ENCODE results near the gene KCNMA1. TPM values are rescaled to one million over a fixed set of nuclear protein-coding genes. Genes with fewer than 3 reads are reported as not detected.

The KCNMA1 gene
- total and polyA plus RNA-seq, 7 donors: 15.3 to 427 (median 256) TPM

GRCh38 chr10:77422491-77423338 lies 214.9 kb downstream of the KCNMA1 start:
- Histone ChIP-seq H3K36me3 (no peaks in the 10 kb centered on the region), H3K27me3 (no peaks in the 10 kb centered on the region), H3K4me1 (peaks cover 0 to 98% (median 79%) of the 10 kb centered on the region in 4 donors), H3K9me3 (no peaks in the 10 kb centered on the region), H3K27ac (peak overlapping the region; percentile 10 to 87 (median 70)), H3K4me3 (no peak overlapping the region)
- 69 to 71% methylated on average over 5 of the region's 5 CpGs for WGBS, 2 donors
- intact Hi-C loops (cut with DNase I): no loop called here
- no peak for DNase-seq
- no peak for TF ChIP-seq EP300 (IDR thresholded peaks at IDR 0.05)
- TF ChIP-seq POLR2AphosphoS5 (IDR thresholded peaks at IDR 0.05): peak; percentile 8 to 55 (median 26)

GRCh38 chr10:77421591-77421990 lies 216.0 kb downstream of the KCNMA1 start:
- H3K27ac ChIP-seq: peak overlapping the region; percentile 10 to 87 (median 70)
- DNase-seq: no peak
- no peak overlapping the region for H3K4me3 ChIP-seq
- no peak for TF ChIP-seq EP300 (IDR thresholded peaks at IDR 0.05)
- TF ChIP-seq POLR2AphosphoS5 (IDR thresholded peaks at IDR 0.05): no peak
- WGBS, 2 donors: 87 to 90% methylated on average over 4 of the region's 4 CpGs
- no peaks in the 10 kb centered on the region for H3K9me3 ChIP-seq
- H3K27me3 ChIP-seq: no peaks in the 10 kb centered on the region
- H3K36me3 ChIP-seq: no peaks in the 10 kb centered on the region
- intact Hi-C loops (cut with DNase I): no loop called here
- peaks cover 0 to 98% (median 83%) of the 10 kb centered on the region in 4 donors for H3K4me1 ChIP-seq

GRCh38 chr10:77420947-77421523 lies 216.6 kb downstream of the KCNMA1 start:
- 81 to 91% methylated on average over 2 of the region's 2 CpGs for WGBS, 2 donors
- intact Hi-C loops (cut with DNase I): no loop called here
- peaks cover 0 to 98% (median 85%) of the 10 kb centered on the region in 4 donors for H3K4me1 ChIP-seq
- H3K27me3 ChIP-seq: no peaks in the 10 kb centered on the region
- H3K36me3 ChIP-seq: no peaks in the 10 kb centered on the region
- no peaks in the 10 kb centered on the region for H3K9me3 ChIP-seq
- peak overlapping the region; percentile 1 to 87 (median 72) for H3K27ac ChIP-seq
- DNase-seq: no peak
- TF ChIP-seq EP300 (IDR thresholded peaks at IDR 0.05) (no peak), POLR2AphosphoS5 (IDR thresholded peaks at IDR 0.05) (no peak), CTCF (IDR thresholded peaks at IDR 0.05) (no peak), POLR2A (IDR thresholded peaks at IDR 0.05) (no peak)
- H3K4me3 ChIP-seq: no peak overlapping the region

- DNase-seq: no peak
- Histone ChIP-seq H3K27ac (peak overlapping the region; percentile 17 to 87 (median 72)), H3K27me3 (no peaks in the 10 kb centered on the region), H3K4me3 (no peak overlapping the region), H3K4me1 (peaks cover 0 to 99% (median 92%) of the 10 kb centered on the region in 4 donors), H3K36me3 (no peaks in the 10 kb centered on the region), H3K9me3 (no peaks in the 10 kb centered on the region)
- WGBS, 2 donors: 90 to 94% methylated on average over 2 of the region's 2 CpGs
- no peak for TF ChIP-seq EP300 (IDR thresholded peaks at IDR 0.05)
- TF ChIP-seq POLR2A (IDR thresholded peaks at IDR 0.05): no peak
- no peak for TF ChIP-seq CTCF (IDR thresholded peaks at IDR 0.05)
- TF ChIP-seq POLR2AphosphoS5 (IDR thresholded peaks at IDR 0.05): no peak
- intact Hi-C loops (cut with DNase I): no loop called here
These were observed 217.6 kb downstream of the KCNMA1 start for GRCh38 chr10:77419979-77420378.

- intact Hi-C loops (cut with DNase I): no loop called here
- H3K4me3 ChIP-seq: no peak overlapping the region
- H3K9me3 ChIP-seq: no peaks in the 10 kb centered on the region
- 90 to 91% methylated on average over 5 of the region's 5 CpGs for WGBS, 2 donors
- H3K27ac ChIP-seq: peak overlapping the region; percentile 67 to 87 (median 72)
- DNase-seq: no peak
- no peaks in the 10 kb centered on the region for H3K36me3 ChIP-seq
- no peaks in the 10 kb centered on the region for H3K27me3 ChIP-seq
- TF ChIP-seq CTCF (IDR thresholded peaks at IDR 0.05) (no peak), POLR2AphosphoS5 (IDR thresholded peaks at IDR 0.05) (no peak), POLR2A (IDR thresholded peaks at IDR 0.05) (no peak), EP300 (IDR thresholded peaks at IDR 0.05) (no peak)
- peaks cover 0 to 99% (median 91%) of the 10 kb centered on the region in 4 donors for H3K4me1 ChIP-seq
These were observed 218.6 kb downstream of the KCNMA1 start for GRCh38 chr10:77419056-77419455.
